ENCODE results near the gene S100A9. TPM values are rescaled to one million over a fixed set of nuclear protein-coding genes. Genes with fewer than 3 reads are reported as not detected.

Gene S100A9
- total and polyA plus RNA-seq, 2 experiments from 2014 or later, result not detected

DNA sequence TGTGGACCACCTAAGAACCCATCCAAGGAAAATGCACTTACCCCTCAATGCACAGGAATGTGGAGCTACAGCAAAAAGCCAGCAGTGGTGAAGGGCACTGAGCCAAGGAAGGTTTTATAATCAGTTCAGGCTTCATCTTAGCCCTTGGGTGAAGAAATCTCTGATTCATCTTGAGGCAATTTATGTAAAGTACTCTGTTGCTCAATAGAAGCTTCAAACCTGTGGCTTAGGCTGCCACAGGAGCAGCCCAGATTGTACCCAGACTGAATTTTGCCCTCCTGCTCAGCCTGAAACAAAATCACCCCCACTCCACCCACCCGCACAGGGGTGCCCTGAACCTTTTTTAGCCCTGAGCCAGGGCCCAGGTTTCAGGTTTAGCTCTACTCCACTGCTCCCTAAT, 17.9 kb downstream of the S100A9 start, which contains the start of gene S100A12 (continued):
- TF ChIP-seq STAT1 (IDR thresholded peaks at IDR 0.05; ENCODE audit: unreplicated experiment) (no peak), ZNF331 (CRISPR knock-in tag; IDR thresholded peaks at IDR 0.05; ENCODE audit: low read depth) (no peak), EZH2 (IDR thresholded peaks at IDR 0.05; ENCODE audit: low read depth, unreplicated experiment) (no peak), CREB1 (CRISPR knock-in tag; IDR thresholded peaks at IDR 0.05; ENCODE audit: low read depth) (no peak), EZH2phosphoT487 (IDR thresholded peaks at IDR 0.05; ENCODE audit: unreplicated experiment) (no peak), ETS1 (IDR thresholded peaks at IDR 0.05) (no peak)

DNA sequence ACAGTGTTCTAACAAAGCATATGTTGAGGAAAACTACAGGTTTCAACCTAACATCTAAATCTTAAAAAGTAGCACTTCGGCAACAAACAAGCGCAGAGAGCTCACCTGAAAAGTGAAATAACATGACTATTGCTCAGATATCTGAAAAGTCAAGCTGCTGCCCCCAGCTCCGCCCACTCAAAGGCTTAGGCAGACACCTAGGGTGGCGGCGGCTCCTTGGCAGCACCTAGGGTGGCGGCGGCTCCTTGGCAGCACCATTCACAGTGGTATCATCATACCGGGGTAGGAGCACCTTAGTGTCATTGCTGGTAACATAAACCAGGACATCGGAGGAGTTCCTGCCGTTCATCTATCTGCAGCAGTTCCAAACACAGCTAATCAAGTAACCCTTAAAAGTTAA, 21.9 kb downstream of the S100A9 start:
- H3K36me3 ChIP-seq (ENCODE audit: insufficient read depth), result no peaks in the 10 kb centered on the region
- H3K36me3 Mint-ChIP-seq (ENCODE audit: low read depth), result no peaks in the 10 kb centered on the region
- no peak overlapping the region for H3K27ac Mint-ChIP-seq
- no peaks in the 10 kb centered on the region for H3K27me3 Mint-ChIP-seq (ENCODE audit: insufficient read depth, low read depth, poor library complexity)
- no peak overlapping the region for H3K4me3 Mint-ChIP-seq
- H4K20me1 ChIP-seq (replicated peaks; ENCODE audit: insufficient read depth), result no peaks in the 10 kb centered on the region
- no peaks in the 10 kb centered on the region for H3K9me3 Mint-ChIP-seq
- H2AFZ ChIP-seq, result no peak overlapping the region
- DNase-seq (ENCODE audit: low spot score) (no peak), ATAC-seq (no peak)
- no peaks in the 10 kb centered on the region for H3K4me1 ChIP-seq (ENCODE audit: insufficient read depth)
- peaks cover 7% of the 10 kb centered on the region; the same call in 1 of the 2 replicates for H3K9me2 ChIP-seq (ENCODE audit: insufficient read depth)
- no peaks in the 10 kb centered on the region for H3F3A ChIP-seq (replicated peaks; ENCODE audit: low read depth)
- no peaks in the 10 kb centered on the region for H3K79me2 ChIP-seq (replicated peaks; ENCODE audit: insufficient read depth)
- no peak overlapping the region for H3K27ac ChIP-seq (ENCODE audit: low read depth)
- H3K4me3 ChIP-seq, result no peak overlapping the region
- H3K27me3 ChIP-seq (ENCODE audit: insufficient read depth), result no peaks in the 10 kb centered on the region
- H3K4me1 Mint-ChIP-seq, result no peaks in the 10 kb centered on the region
- H3K4me2 ChIP-seq, result no peak overlapping the region
- TF ChIP-seq CTCF (conservative IDR thresholded peaks at IDR 0.05; ENCODE audit: low read depth in 2 of 2) (no peak), STAT1 (IDR thresholded peaks at IDR 0.05; ENCODE audit: unreplicated experiment) (no peak), NANOG (IDR thresholded peaks at IDR 0.05; ENCODE audit: borderline replicate concordance) (no peak), CREB1 (CRISPR knock-in tag; IDR thresholded peaks at IDR 0.05; ENCODE audit: low read depth) (no peak), EZH2phosphoT487 (IDR thresholded peaks at IDR 0.05; ENCODE audit: unreplicated experiment) (no peak), EZH2 (IDR thresholded peaks at IDR 0.05; ENCODE audit: low read depth, unreplicated experiment) (no peak), POLR2AphosphoS5 (IDR thresholded peaks at IDR 0.05; ENCODE audit: low read depth) (no peak), JUNB (IDR thresholded peaks at IDR 0.05; ENCODE audit: unreplicated experiment) (no peak), ETS1 (IDR thresholded peaks at IDR 0.05) (no peak)
- TF ChIP-seq, protein P1, sequence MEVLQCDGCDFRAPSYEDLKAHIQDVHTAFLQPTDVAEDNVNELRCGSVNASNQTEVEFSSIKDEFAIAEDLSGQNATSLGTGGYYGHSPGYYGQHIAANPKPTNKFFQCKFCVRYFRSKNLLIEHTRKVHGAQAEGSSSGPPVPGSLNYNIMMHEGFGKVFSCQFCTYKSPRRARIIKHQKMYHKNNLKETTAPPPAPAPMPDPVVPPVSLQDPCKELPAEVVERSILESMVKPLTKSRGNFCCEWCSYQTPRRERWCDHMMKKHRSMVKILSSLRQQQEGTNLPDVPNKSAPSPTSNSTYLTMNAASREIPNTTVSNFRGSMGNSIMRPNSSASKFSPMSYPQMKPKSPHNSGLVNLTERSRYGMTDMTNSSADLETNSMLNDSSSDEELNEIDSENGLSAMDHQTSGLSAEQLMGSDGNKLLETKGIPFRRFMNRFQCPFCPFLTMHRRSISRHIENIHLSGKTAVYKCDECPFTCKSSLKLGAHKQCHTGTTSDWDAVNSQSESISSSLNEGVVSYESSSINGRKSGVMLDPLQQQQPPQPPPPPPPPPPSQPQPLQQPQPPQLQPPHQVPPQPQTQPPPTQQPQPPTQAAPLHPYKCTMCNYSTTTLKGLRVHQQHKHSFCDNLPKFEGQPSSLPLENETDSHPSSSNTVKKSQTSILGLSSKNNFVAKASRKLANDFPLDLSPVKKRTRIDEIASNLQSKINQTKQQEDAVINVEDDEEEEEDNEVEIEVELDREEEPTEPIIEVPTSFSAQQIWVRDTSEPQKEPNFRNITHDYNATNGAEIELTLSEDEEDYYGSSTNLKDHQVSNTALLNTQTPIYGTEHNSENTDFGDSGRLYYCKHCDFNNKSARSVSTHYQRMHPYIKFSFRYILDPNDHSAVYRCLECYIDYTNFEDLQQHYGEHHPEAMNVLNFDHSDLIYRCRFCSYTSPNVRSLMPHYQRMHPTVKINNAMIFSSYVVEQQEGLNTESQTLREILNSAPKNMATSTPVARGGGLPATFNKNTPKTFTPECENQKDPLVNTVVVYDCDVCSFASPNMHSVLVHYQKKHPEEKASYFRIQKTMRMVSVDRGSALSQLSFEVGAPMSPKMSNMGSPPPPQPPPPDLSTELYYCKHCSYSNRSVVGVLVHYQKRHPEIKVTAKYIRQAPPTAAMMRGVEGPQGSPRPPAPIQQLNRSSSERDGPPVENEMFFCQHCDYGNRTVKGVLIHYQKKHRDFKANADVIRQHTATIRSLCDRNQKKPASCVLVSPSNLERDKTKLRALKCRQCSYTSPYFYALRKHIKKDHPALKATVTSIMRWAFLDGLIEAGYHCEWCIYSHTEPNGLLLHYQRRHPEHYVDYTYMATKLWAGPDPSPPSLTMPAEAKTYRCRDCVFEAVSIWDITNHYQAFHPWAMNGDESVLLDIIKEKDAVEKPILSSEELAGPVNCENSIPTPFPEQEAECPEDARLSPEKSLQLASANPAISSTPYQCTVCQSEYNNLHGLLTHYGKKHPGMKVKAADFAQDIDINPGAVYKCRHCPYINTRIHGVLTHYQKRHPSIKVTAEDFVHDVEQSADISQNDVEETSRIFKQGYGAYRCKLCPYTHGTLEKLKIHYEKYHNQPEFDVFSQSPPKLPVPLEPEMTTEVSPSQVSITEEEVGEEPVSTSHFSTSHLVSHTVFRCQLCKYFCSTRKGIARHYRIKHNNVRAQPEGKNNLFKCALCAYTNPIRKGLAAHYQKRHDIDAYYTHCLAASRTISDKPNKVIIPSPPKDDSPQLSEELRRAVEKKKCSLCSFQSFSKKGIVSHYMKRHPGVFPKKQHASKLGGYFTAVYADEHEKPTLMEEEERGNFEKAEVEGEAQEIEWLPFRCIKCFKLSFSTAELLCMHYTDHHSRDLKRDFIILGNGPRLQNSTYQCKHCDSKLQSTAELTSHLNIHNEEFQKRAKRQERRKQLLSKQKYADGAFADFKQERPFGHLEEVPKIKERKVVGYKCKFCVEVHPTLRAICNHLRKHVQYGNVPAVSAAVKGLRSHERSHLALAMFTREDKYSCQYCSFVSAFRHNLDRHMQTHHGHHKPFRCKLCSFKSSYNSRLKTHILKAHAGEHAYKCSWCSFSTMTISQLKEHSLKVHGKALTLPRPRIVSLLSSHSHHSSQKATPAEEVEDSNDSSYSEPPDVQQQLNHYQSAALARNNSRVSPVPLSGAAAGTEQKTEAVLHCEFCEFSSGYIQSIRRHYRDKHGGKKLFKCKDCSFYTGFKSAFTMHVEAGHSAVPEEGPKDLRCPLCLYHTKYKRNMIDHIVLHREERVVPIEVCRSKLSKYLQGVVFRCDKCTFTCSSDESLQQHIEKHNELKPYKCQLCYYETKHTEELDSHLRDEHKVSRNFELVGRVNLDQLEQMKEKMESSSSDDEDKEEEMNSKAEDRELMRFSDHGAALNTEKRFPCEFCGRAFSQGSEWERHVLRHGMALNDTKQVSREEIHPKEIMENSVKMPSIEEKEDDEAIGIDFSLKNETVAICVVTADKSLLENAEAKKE (CRISPR knock-in tag; IDR thresholded peaks at IDR 0.05), result no peak
